Keratinocyte (primary cell): ENCODE measurements around the gene CCDC102B. TPM values are rescaled to one million over a fixed set of nuclear protein-coding genes. Genes with fewer than 3 reads are reported as not detected.

Experiments used
- DNase-seq: peaks from one replicate; pipeline ENCODE4 v3.0.0-alpha.2; 2011; ENCODE audit warnings: low read depth, missing footprints, low spot score
- FAIRE-seq: peaks from 2 replicates; lab custom pipeline; 2011; peaks lifted over from hg19 to GRCh38; lab: Jason Lieb, UNC
- H2AFZ ChIP-seq: 2 replicates; pipeline ENCODE4 v1.6.0; 2012; ENCODE audit warnings: low read length, control low read depth, inconsistent platforms; ENCODE audit not compliant: control insufficient read depth
- H3K27ac ChIP-seq: 2 replicates; pipeline ENCODE4 v1.5.1; 2011; ENCODE audit warnings: low read length; ENCODE audit not compliant: control insufficient read depth, insufficient read depth
- H3K27me3 ChIP-seq: 3 replicates; pipeline ENCODE4 v1.6.0; 2011; ENCODE audit warnings: low read length; ENCODE audit not compliant: control insufficient read depth, insufficient read depth; ENCODE audit errors: extremely low read depth
- H3K36me3 ChIP-seq, 2 experiments: 2 replicates in 1 of 2; 3 replicates in 1 of 2; pipeline ENCODE4 v1.5.1; 2011; ENCODE audit warnings: low read length in 2 of 2, mild to moderate bottlenecking in 1 of 2; ENCODE audit not compliant: control insufficient read depth in 2 of 2, insufficient read depth in 2 of 2; ENCODE audit errors: extremely low read depth in 1 of 2
- H3K4me1 ChIP-seq: 3 replicates; pipeline ENCODE4 v1.5.1; 2011; ENCODE audit warnings: low read length; ENCODE audit not compliant: control insufficient read depth, insufficient read depth; ENCODE audit errors: extremely low read depth
- H3K4me2 ChIP-seq: 3 replicates; pipeline ENCODE4 v1.6.0; 2011; ENCODE audit warnings: low read depth, low read length; ENCODE audit not compliant: control insufficient read depth, insufficient read depth; ENCODE audit errors: extremely low read depth
- H3K4me3 ChIP-seq, 3 experiments: fragments of 200-600 bp in 1 of 3; sonication (generic) in 1 of 3; 2 replicates in 2 of 3; 3 replicates in 1 of 3; pipeline ENCODE4 v1.5.1; 2011 to 2016; ENCODE audit warnings: low read length in 3 of 3, mild to moderate bottlenecking in 3 of 3, control low read depth in 2 of 3, inconsistent platforms in 1 of 3, low read depth in 1 of 3, mixed read lengths in 1 of 3, mixed run types in 1 of 3, moderate library complexity in 1 of 3; ENCODE audit not compliant: control insufficient read depth in 2 of 3, insufficient read depth in 2 of 3; ENCODE audit errors: extremely low read depth in 1 of 3
- H3K79me2 ChIP-seq: 2 replicates; pipeline ENCODE4 v1.6.0; 2012; ENCODE audit warnings: low read length; ENCODE audit not compliant: control insufficient read depth, insufficient read depth
- H3K9ac ChIP-seq: 3 replicates; pipeline ENCODE4 v1.6.0; 2011; ENCODE audit warnings: low read length; ENCODE audit not compliant: control insufficient read depth, insufficient read depth; ENCODE audit errors: extremely low read depth
- H3K9me1 ChIP-seq: 3 replicates; pipeline ENCODE4 v1.6.0; 2011; ENCODE audit warnings: low read length; ENCODE audit not compliant: control insufficient read depth, insufficient read depth; ENCODE audit errors: extremely low read depth
- H3K9me3 ChIP-seq: 2 replicates; pipeline ENCODE4 v1.5.1; 2012; ENCODE audit warnings: low read depth, low read length; ENCODE audit not compliant: control insufficient read depth
- H4K20me1 ChIP-seq: 3 replicates; pipeline ENCODE4 v1.6.0; 2011; ENCODE audit warnings: low read length; ENCODE audit not compliant: control insufficient read depth, insufficient read depth; ENCODE audit errors: extremely low read depth
- EZH2 ChIP-seq: IDR thresholded peaks from one replicate; pipeline ENCODE4 v1.6.1; 2012; ENCODE audit warnings: inconsistent platforms, mild to moderate bottlenecking, low read length, moderate library complexity
- dilution Hi-C: fragments of 300-500 bp; cut with MboI; formaldehyde crosslinking; loops from one replicate; pipeline ENCODE4 v1.7.0; 2020; ENCODE audit warnings: low sequenced_read_pairs; ENCODE audit not compliant: extremely low pct_ligation_motif_present
- polyA plus RNA-seq, 5 experiments: library from polyadenylated mRNA; depleted of rRNA in 3 of 5; stranded (reverse) in 3 of 5; stranded (forward) in 1 of 5; unstranded in 1 of 5; fragments of >200 nt; gene quantifications; 1 replicate in 1 of 5; 2 replicates in 3 of 5; 3 replicates in 1 of 5; pipeline versions ENCODE4 v1.2.1 to v1.2.3, GENCODE V29; 2011 to 2012; ENCODE audit warnings: missing spikeins in 2 of 5, low read depth in 1 of 5, low replicate concordance in 1 of 5
- TF ChIP-seq, protein P1 (sequence below), 3 experiments: IDR thresholded peaks in 1 of 3; conservative IDR thresholded peaks in 1 of 3; optimal IDR thresholded peaks in 1 of 3; 2 replicates in 2 of 3; 3 replicates in 1 of 3; pipeline versions ENCODE3 to v1.5.1; 2011; ENCODE audit warnings: low read length in 3 of 3, mild to moderate bottlenecking in 3 of 3, moderate library complexity in 2 of 3, control low read depth in 1 of 3, inconsistent platforms in 1 of 3; ENCODE audit not compliant: insufficient read depth in 2 of 3; ENCODE audit errors: extremely low read depth in 1 of 3

Gene CCDC102B
- polyA plus RNA-seq, 1 donor (not counting 4 experiments of a cell fraction or from before 2014, with no cell fraction given), result 0.60 TPM

DNA sequence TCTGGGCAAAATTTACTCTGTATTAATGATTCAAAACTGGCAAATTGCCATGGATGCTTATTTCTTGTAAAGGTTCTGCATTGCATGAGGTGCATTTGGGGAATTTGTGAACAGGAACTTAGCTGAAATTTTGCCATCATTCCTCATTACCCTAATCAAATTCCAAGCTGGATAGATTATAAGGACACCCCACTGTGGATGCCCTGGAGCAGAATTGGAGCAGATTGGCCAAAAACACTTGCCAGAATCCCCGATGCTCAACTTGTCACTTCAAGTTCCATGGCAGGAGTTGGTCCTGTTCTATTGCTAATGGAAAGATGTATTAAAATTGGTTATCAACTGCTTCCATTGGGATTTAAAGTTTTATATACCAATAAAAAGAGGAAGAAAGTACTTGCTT lies 237.9 kb downstream of the CCDC102B start:
- Histone ChIP-seq H3K79me2 (no peaks in the 10 kb centered on the region), H3K36me3 (no peaks in the 10 kb centered on the region), H3K9me1 (no peaks in the 10 kb centered on the region), H3K4me3 (no peak overlapping the region), H3K9me3 (no peaks in the 10 kb centered on the region), H3K4me2 (no peak overlapping the region), H4K20me1 (no peaks in the 10 kb centered on the region), H3K9ac (no peak overlapping the region), H2AFZ (no peak overlapping the region), H3K27me3 (no peaks in the 10 kb centered on the region), H3K27ac (no peak overlapping the region), H3K4me1 (no peaks in the 10 kb centered on the region)
- TF ChIP-seq, protein P1, sequence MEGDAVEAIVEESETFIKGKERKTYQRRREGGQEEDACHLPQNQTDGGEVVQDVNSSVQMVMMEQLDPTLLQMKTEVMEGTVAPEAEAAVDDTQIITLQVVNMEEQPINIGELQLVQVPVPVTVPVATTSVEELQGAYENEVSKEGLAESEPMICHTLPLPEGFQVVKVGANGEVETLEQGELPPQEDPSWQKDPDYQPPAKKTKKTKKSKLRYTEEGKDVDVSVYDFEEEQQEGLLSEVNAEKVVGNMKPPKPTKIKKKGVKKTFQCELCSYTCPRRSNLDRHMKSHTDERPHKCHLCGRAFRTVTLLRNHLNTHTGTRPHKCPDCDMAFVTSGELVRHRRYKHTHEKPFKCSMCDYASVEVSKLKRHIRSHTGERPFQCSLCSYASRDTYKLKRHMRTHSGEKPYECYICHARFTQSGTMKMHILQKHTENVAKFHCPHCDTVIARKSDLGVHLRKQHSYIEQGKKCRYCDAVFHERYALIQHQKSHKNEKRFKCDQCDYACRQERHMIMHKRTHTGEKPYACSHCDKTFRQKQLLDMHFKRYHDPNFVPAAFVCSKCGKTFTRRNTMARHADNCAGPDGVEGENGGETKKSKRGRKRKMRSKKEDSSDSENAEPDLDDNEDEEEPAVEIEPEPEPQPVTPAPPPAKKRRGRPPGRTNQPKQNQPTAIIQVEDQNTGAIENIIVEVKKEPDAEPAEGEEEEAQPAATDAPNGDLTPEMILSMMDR (optimal IDR thresholded peaks at IDR 0.05 in 1 of 3, IDR thresholded peaks at IDR 0.05 in 1 of 3, conservative IDR thresholded peaks at IDR 0.05 in 1 of 3; ENCODE audit: extremely low read depth in 1 of 3, insufficient read depth in 2 of 3, low read length in 3 of 3), result no peak
- no peak for TF ChIP-seq EZH2
- dilution Hi-C loops, result no loop called here
- FAIRE-seq (no peak), DNase-seq (no peak)

DNA sequence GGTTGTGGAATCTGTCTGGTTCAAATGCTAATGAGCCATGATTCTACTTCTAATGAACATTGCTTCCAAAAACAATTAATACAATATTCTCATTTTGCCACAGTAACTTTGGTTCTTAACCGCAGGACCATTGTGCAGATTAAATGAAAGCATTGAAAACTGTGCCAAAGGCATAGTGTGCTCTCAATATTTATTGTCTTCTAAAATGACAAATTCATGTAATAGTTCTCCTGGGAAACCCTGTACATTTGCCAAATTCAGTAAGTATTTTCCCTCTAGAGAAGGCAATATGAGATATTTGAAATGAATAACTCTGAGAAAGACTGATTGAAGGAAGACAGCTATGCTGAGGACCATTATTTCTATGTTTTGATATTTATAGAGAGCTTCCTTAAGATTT lies 246.3 kb downstream of the CCDC102B start:
- FAIRE-seq, result no peak
- dilution Hi-C loops, result no loop called here
- H3K4me2 ChIP-seq, result no peak overlapping the region
- DNase-seq, result no peak
- H3K79me2 ChIP-seq, result no peaks in the 10 kb centered on the region
- H3K36me3 ChIP-seq, result no peaks in the 10 kb centered on the region
- H3K4me3 ChIP-seq, result no peak overlapping the region
- H2AFZ ChIP-seq, result no peak overlapping the region
- H4K20me1 ChIP-seq, result no peaks in the 10 kb centered on the region
- H3K27me3 ChIP-seq, result no peaks in the 10 kb centered on the region
- H3K9me1 ChIP-seq, result no peaks in the 10 kb centered on the region
- no peak for TF ChIP-seq EZH2
- TF ChIP-seq, protein P1 (optimal IDR thresholded peaks at IDR 0.05 in 1 of 3, IDR thresholded peaks at IDR 0.05 in 1 of 3, conservative IDR thresholded peaks at IDR 0.05 in 1 of 3; ENCODE audit: extremely low read depth in 1 of 3, insufficient read depth in 2 of 3, low read length in 3 of 3), result no peak
- no peaks in the 10 kb centered on the region for H3K4me1 ChIP-seq
- H3K27ac ChIP-seq, result no peak overlapping the region
- no peak overlapping the region for H3K9ac ChIP-seq
- no peaks in the 10 kb centered on the region for H3K9me3 ChIP-seq
